Suprapubic skin (tissue), 4 donors: ENCODE results near the gene PPP2R2B. TPM values are rescaled to one million over a fixed set of nuclear protein-coding genes. Genes with fewer than 3 reads are reported as not detected.

Source experiments
- DNase-seq, 2 donors: peaks; one replicate each; pipeline ENCODE4 v3.0.0-alpha.2; 2019; ENCODE audit warnings: low spot score in 2 of 2
- H3K27ac ChIP-seq: fragments of 200-600 bp; sonication (generic); one replicate; pipeline ENCODE4 v1.5.1; 2019
- H3K27me3 ChIP-seq: fragments of 200-600 bp; sonication (generic); one replicate; pipeline ENCODE4 v1.5.1; 2019
- H3K36me3 ChIP-seq: fragments of 200-600 bp; sonication (generic); one replicate; pipeline ENCODE4 v1.5.1; 2019
- H3K4me1 ChIP-seq: fragments of 200-600 bp; sonication (generic); one replicate; pipeline ENCODE4 v1.5.1; 2019
- H3K4me3 ChIP-seq: fragments of 200-600 bp; sonication (generic); one replicate; pipeline ENCODE4 v1.5.1; 2019; ENCODE audit warnings: mild to moderate bottlenecking
- H3K9me3 ChIP-seq: fragments of 200-600 bp; sonication (generic); one replicate; pipeline ENCODE4 v1.5.1; 2019
- EP300 ChIP-seq: sonication (generic); formaldehyde crosslinking; IDR thresholded peaks from one replicate; pipeline ENCODE4 v1.6.1; 2017; ENCODE audit warnings: antibody characterized with exemption
- POLR2A ChIP-seq, 2 donors: fragments of 450-650 bp; IDR thresholded peaks; one replicate each; pipeline ENCODE4 v1.6.1; 2017; ENCODE audit warnings: antibody characterized with exemption in 2 of 2, mild to moderate bottlenecking in 2 of 2, moderate library complexity in 2 of 2
- POLR2AphosphoS5 ChIP-seq, 3 donors: sonication (generic); formaldehyde crosslinking; IDR thresholded peaks; one replicate each; pipeline ENCODE4 v1.6.1; 2017; ENCODE audit warnings: antibody characterized with exemption in 3 of 3
- WGBS: methylation state at CpG from one replicate; pipeline ENCODE4 v1.1.5; 2018; 5-methylcytosine and 5-hydroxymethylcytosine counted together
- total RNA-seq, 4 donors: library from RNA; depleted of rRNA; stranded (reverse); fragments of >200 nt; gene quantifications; one replicate each; pipeline ENCODE4 v1.1.0, GENCODE V29; 2016
- TF ChIP-seq, protein P1 (sequence below), 2 donors: fragments of 200-600 bp in 1 of 2; fragments of 450-650 bp in 1 of 2; sonication (generic) in 1 of 2; IDR thresholded peaks; one replicate each; pipeline ENCODE4 v1.5.1; 2016 to 2019; ENCODE audit warnings: antibody characterized with exemption in 2 of 2, mild to moderate bottlenecking in 1 of 2, moderate library complexity in 1 of 2

Gene PPP2R2B
- total RNA-seq, 4 donors from 2014 or later: 1.2 to 6.4 (median 3.8) TPM

- H3K4me3 ChIP-seq: no peak overlapping the region
- H3K9me3 ChIP-seq: peaks cover 4% of the 10 kb centered on the region
- H3K27ac ChIP-seq: no peak overlapping the region
- H3K4me1 ChIP-seq: no peaks in the 10 kb centered on the region
- no peak for DNase-seq
- TF ChIP-seq POLR2AphosphoS5 (IDR thresholded peaks at IDR 0.05): no peak
- H3K27me3 ChIP-seq: no peaks in the 10 kb centered on the region
- no peaks in the 10 kb centered on the region for H3K36me3 ChIP-seq
- WGBS: 86% methylated on average over 10 of the region's 10 CpGs
Observed at GRCh38 chr5:146779211-146779869, 99.2 kb downstream of the PPP2R2B start.

GRCh38 chr5:146778795-146779194, 99.8 kb downstream of the PPP2R2B start:
- 79% methylated on average over 3 of the region's 3 CpGs for WGBS
- H3K4me3 ChIP-seq: no peak overlapping the region
- H3K36me3 ChIP-seq: no peaks in the 10 kb centered on the region

DNA sequence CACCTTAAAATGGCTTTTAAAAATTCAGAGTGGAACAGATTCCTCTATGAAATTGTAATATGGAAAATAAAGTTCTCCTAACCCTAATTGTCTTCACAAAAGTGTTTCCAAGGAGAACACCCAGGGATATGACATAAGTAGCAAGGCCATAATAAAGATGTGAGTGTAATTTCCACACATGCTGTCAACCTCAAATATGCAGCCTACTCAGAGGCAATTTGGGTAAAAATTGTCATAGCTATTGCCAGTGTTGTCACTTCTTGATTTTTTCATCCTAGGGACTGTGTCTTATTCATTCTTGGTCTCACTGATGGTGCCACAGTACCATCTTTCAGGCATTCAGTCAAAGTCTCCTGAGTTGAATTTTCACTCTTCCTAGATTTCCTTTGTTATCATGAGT, 100.3 kb downstream of the PPP2R2B start:
- Histone ChIP-seq H3K9me3 (peaks cover 4% of the 10 kb centered on the region), H3K36me3 (no peaks in the 10 kb centered on the region), H3K27me3 (no peaks in the 10 kb centered on the region), H3K4me3 (no peak overlapping the region), H3K4me1 (no peaks in the 10 kb centered on the region), H3K27ac (no peak overlapping the region)
- no peak for TF ChIP-seq EP300
- no peak for TF ChIP-seq POLR2AphosphoS5 (IDR thresholded peaks at IDR 0.05)
- TF ChIP-seq, protein P1, sequence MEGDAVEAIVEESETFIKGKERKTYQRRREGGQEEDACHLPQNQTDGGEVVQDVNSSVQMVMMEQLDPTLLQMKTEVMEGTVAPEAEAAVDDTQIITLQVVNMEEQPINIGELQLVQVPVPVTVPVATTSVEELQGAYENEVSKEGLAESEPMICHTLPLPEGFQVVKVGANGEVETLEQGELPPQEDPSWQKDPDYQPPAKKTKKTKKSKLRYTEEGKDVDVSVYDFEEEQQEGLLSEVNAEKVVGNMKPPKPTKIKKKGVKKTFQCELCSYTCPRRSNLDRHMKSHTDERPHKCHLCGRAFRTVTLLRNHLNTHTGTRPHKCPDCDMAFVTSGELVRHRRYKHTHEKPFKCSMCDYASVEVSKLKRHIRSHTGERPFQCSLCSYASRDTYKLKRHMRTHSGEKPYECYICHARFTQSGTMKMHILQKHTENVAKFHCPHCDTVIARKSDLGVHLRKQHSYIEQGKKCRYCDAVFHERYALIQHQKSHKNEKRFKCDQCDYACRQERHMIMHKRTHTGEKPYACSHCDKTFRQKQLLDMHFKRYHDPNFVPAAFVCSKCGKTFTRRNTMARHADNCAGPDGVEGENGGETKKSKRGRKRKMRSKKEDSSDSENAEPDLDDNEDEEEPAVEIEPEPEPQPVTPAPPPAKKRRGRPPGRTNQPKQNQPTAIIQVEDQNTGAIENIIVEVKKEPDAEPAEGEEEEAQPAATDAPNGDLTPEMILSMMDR (IDR thresholded peaks at IDR 0.05): no peak
- TF ChIP-seq POLR2A (IDR thresholded peaks at IDR 0.05): no peak
- no peak for DNase-seq

More at GRCh38 chr5:146778795-146779194, 99.8 kb downstream of the PPP2R2B start:
- TF ChIP-seq POLR2A (IDR thresholded peaks at IDR 0.05): no peak
- no peak for TF ChIP-seq POLR2AphosphoS5 (IDR thresholded peaks at IDR 0.05)
- no peak for TF ChIP-seq EP300
- TF ChIP-seq, protein P1 (IDR thresholded peaks at IDR 0.05): no peak
- Histone ChIP-seq H3K9me3 (peaks cover 4% of the 10 kb centered on the region), H3K27me3 (no peaks in the 10 kb centered on the region), H3K27ac (no peak overlapping the region), H3K4me1 (no peaks in the 10 kb centered on the region)
- no peak for DNase-seq

DNA sequence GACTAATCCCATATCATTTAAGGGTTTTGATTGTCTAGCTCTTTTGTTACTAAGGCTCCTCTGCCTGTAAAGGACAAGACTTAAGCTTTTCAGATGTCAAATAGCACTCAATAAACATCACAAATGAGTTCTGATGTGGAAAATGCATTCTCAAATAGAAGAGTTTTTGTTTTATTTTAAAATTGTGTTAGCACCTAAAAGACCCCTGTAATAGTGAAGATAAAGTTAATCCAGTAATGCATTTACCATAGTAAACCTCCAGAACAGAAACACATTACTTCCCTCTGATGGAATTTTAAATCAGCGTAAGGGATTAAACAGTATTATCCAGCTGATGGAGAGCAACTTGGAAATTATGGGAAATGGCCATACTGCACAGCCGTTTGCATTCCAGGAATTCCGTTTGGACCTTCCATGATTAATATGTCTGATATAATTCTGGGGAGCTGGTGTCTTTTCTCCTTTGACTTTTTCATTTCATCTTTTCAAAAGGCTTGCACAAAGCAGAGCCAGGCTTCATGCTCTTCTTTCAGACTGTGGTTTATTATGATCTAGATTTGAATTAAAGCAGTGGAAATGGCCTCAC, 105.6 kb downstream of the PPP2R2B start:
- no peak overlapping the region for H3K27ac ChIP-seq
- DNase-seq: no peak
- H3K4me3 ChIP-seq: no peak overlapping the region
- TF ChIP-seq, protein P1 (IDR thresholded peaks at IDR 0.05): no peak
- no peak for TF ChIP-seq POLR2A (IDR thresholded peaks at IDR 0.05)
- no peak for TF ChIP-seq POLR2AphosphoS5 (IDR thresholded peaks at IDR 0.05)
- TF ChIP-seq EP300: no peak
- peaks cover 4% of the 10 kb centered on the region for H3K9me3 ChIP-seq
- 68% methylated on average over 3 of the region's 3 CpGs for WGBS
- no peaks in the 10 kb centered on the region for H3K36me3 ChIP-seq
- H3K4me1 ChIP-seq: no peaks in the 10 kb centered on the region
- H3K27me3 ChIP-seq: no peaks in the 10 kb centered on the region

DNA sequence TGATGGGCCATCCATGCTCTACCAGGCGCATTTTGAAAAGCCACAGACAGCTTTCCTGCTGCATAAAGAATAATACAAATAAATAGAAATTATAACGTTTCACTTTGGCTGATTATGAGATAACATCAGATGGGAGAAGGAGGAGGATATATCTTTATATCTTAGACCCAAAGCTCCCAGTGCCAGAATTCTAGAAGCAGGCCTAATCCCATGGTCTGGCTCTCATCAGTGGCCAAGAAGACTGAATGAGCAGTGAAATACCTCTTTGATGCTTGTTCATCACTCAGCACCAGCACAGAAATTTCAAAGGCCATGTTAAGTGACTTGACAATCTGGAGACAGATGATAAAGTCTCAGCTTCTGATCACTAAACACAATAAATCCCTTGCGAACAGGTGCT, 107.6 kb downstream of the PPP2R2B start:
- Histone ChIP-seq H3K27me3 (no peaks in the 10 kb centered on the region), H3K4me1 (no peaks in the 10 kb centered on the region), H3K27ac (no peak overlapping the region), H3K9me3 (peaks cover 4% of the 10 kb centered on the region), H3K36me3 (no peaks in the 10 kb centered on the region), H3K4me3 (no peak overlapping the region)
- TF ChIP-seq POLR2AphosphoS5 (IDR thresholded peaks at IDR 0.05): no peak
- no peak for TF ChIP-seq POLR2A (IDR thresholded peaks at IDR 0.05)
- no peak for TF ChIP-seq EP300
- TF ChIP-seq, protein P1 (IDR thresholded peaks at IDR 0.05): no peak
- 57% methylated on average over 3 of the region's 3 CpGs for WGBS
- no peak for DNase-seq
